Retinal pigment epithelial cell (primary cell): Measurements from ENCODE around the gene SLC52A1.

ENCODE experiments used
- DNase-seq: peaks from one replicate; pipeline ENCODE4 v3.0.0-alpha.2; 2010; ENCODE audit warnings: low read depth
- H3K4me3 ChIP-seq: 2 replicates; pipeline ENCODE4 v1.5.1; 2011; ENCODE audit warnings: mild to moderate bottlenecking, low read length, control low read depth, moderate library complexity
- TF ChIP-seq, protein P1 (sequence below): conservative IDR thresholded peaks from 2 replicates; pipeline ENCODE4 v1.5.1; 2011; ENCODE audit warnings: low read depth, low read length, control low read depth, inconsistent platforms

The SLC52A1 gene

DNA sequence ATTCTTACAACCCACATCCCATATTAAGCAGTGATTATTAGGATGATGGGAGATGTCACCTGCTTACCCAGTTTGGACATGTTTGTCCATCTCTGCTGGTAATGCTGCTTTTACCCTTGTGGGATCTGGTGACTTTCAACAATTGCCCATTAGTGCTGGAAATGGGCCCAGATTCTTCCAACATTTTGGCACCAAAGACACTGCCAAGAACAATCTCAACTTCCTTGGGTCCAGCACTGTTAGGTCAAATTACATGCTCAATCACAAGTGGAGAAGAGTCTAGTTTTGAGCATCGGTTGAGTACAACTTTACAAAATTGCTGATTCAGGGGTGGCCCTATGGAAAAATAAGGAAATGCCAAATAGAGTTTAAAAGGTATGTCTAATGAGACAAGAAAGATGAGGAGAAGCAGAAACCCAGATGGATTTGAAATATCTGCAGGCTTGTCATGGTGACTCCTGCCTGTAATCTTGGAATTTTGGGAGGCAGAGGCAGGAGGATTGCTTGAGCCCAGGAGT lies 30.1 kb upstream of the SLC52A1 start:
- H3K4me3 ChIP-seq: no peak overlapping the region
- TF ChIP-seq, protein P1, sequence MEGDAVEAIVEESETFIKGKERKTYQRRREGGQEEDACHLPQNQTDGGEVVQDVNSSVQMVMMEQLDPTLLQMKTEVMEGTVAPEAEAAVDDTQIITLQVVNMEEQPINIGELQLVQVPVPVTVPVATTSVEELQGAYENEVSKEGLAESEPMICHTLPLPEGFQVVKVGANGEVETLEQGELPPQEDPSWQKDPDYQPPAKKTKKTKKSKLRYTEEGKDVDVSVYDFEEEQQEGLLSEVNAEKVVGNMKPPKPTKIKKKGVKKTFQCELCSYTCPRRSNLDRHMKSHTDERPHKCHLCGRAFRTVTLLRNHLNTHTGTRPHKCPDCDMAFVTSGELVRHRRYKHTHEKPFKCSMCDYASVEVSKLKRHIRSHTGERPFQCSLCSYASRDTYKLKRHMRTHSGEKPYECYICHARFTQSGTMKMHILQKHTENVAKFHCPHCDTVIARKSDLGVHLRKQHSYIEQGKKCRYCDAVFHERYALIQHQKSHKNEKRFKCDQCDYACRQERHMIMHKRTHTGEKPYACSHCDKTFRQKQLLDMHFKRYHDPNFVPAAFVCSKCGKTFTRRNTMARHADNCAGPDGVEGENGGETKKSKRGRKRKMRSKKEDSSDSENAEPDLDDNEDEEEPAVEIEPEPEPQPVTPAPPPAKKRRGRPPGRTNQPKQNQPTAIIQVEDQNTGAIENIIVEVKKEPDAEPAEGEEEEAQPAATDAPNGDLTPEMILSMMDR: no peak
- no peak for DNase-seq

DNA sequence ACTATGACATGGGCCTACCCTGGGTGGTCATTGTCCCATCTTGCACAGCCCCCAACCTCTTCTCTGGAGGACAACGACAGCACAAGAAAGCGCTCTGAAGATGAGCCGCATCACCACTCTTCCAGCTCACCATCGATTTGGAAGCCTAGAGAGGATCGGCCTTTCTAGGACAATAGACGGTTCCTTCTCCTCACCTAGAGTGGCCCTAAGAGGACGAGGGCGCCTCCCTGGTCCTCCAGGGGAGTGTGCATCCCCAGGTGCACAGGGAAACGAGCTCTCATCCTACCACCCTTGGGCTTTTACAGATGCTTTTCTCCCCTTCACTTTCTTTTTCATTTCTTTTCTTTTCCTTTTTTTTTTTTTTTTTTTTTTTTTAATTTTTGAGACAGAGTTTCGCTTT lies 20.3 kb upstream of the SLC52A1 start:
- no peak for DNase-seq
- H3K4me3 ChIP-seq: no peak overlapping the region
- TF ChIP-seq, protein P1: no peak

DNA sequence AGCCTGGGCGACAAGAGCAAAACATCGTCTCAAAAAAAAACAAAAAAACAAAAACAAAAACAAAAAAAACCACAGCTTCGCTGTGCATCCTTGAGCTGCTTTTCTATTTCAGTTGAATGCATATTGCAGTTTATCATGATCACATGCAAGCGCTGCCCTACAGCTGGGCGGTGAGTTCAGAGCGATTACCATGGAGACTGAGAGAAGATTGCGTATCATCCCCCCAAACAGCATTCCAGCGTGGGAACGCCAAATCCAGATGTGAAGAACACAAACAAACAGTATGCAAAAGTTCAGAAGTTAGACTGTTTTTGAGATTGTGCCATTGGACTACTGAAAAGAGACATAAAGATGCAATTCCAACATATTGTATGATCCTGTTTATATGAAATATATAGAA lies 15.1 kb upstream of the SLC52A1 start:
- TF ChIP-seq, protein P1: no peak
- DNase-seq: no peak
- H3K4me3 ChIP-seq: no peak overlapping the region

DNA sequence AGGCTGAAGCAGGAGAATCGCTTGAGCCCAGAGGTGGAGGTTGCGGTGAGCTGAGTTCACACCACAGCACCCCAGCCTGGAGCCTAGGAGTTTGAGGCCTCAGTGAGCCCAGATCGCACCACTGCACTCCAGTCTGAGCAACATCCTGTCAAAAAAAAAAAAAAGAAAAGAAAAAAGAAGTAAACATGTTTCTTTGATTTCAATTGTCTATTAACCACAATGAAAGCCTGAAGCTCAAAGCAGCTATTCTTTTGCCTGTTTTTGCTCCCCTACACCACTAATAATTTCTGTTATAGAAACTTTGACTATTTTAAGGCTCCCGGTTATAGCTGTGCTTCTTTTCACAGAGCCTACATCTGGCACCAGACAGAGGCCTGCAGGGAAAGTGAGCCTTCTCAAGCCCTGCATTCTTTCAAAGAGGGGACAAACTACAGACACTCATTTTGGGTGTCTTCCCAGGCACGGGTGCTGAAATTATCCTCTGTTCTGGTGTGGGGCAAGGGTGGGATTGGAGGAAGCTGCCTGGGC lies 14.2 kb upstream of the SLC52A1 start:
- no peak for DNase-seq
- no peak overlapping the region for H3K4me3 ChIP-seq
- TF ChIP-seq, protein P1: no peak

DNA sequence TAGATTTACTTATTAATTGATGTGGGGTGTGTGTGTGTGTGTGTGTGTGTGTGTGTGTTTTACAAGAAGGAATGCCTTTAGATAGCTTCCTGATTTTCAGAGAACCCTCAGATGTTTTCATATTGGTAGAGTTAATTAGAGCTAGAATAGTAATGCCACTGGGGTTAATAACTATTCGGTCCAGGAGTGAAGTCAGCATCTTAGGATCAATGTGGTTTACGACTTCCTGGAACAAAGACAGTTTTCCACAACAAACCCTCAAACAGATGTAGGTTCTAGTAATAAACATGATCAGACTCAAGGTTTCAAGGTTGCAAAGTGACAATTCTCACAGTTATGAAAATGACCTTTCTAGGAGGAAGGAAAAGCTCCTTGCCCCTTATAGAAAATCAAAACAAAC lies 12.2 kb upstream of the SLC52A1 start:
- TF ChIP-seq, protein P1: no peak
- DNase-seq: no peak
- H3K4me3 ChIP-seq: no peak overlapping the region

DNA sequence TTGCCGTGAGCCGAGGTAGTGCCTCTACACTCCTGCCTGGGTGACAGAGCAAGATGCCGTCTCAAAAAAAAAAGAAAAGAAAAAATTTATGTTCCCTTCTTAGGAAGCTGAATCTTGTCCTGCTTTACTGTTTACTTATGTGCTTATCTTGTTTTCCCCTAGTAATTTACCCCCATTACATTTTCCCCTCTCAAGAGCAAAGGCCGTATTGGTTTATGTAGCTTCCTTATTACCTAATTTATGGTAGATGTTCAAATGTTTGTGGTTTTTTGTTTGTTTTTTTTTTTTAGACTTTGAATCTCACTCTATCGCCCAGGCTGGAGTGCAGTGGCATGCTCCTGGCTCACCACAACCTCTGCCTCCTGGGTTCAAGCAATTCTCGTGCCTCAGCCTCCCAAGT lies 10.3 kb upstream of the SLC52A1 start:
- H3K4me3 ChIP-seq: no peak overlapping the region
- no peak for DNase-seq
- TF ChIP-seq, protein P1: no peak

DNA sequence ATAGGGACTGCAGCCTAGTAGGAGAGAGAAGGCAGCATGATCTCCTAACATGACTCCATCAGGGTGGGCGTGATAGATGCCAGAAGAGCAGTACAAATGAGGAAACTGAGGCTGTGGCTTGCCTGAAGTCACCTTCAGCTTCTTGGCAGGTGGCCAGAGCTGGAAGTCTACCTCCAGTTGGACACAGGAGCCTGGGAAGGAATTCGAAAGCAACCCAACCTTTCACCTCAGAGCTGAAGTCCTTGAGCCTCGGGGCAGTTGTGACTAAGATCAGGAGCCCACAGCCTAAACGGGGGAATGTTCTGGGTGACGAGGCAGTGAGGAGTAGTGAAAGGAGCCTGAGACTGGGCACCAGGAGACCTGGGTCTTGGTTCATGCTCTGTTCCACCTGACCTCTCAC lies 9.4 kb upstream of the SLC52A1 start:
- H3K4me3 ChIP-seq: no peak overlapping the region
- TF ChIP-seq, protein P1: no peak
- DNase-seq: no peak
